H1 (cell line): ENCODE data around the gene RLBP1. TPM values are rescaled to one million over a fixed set of nuclear protein-coding genes. Genes with fewer than 3 reads are reported as not detected.

Experiments used
- CTCF ChIA-PET: fragments of 300-600 bp; sonication (Branson Sonifier 250); formaldehyde crosslinking; loops from one replicate; lab custom pipeline; 2021; ENCODE audit not compliant: partially characterized antibody; lab: Charles Lee
- POLR2A ChIA-PET: fragments of 300-600 bp; sonication (Branson Sonifier 250); formaldehyde crosslinking; loops from one replicate; lab custom pipeline; 2021; ENCODE audit warnings: inconsistent platforms; ENCODE audit not compliant: partially characterized antibody; lab: Charles Lee
- DNase-seq, 2 experiments: peaks; one replicate each; pipeline versions ENCODE4 v3.0.0 to v3.0.0-alpha.2; 2010 to 2022; ENCODE audit warnings: low spot score in 2 of 2, low read depth in 1 of 2, mixed read lengths in 1 of 2
- FAIRE-seq: peaks from 2 replicates; lab custom pipeline; 2011; peaks lifted over from hg19 to GRCh38; lab: Jason Lieb, UNC
- H2AFZ ChIP-seq: 2 replicates; pipeline ENCODE4 v1.8.1; 2012; ENCODE audit warnings: low read length, inconsistent platforms
- H2AK5ac ChIP-seq: 2 replicates; pipeline ENCODE4 v1.6.1; 2013; ENCODE audit warnings: low read depth, low read length
- H2BK120ac ChIP-seq: replicated peaks from 2 replicates; pipeline ENCODE3; 2013; ENCODE audit warnings: low read depth, low read length, inconsistent platforms
- H2BK12ac ChIP-seq: 2 replicates; pipeline ENCODE4 v1.6.1; 2013; ENCODE audit warnings: low read depth, low read length
- H2BK15ac ChIP-seq: 2 replicates; pipeline ENCODE4 v1.6.1; 2013; ENCODE audit warnings: low read length
- H2BK20ac ChIP-seq: 2 replicates; pipeline ENCODE4 v1.6.1; 2013; ENCODE audit warnings: low read length
- H2BK5ac ChIP-seq: 2 replicates; pipeline ENCODE4 v1.6.1; 2013; ENCODE audit warnings: low read depth, low read length
- H3K14ac ChIP-seq: 2 replicates; pipeline ENCODE4 v1.6.1; 2013; ENCODE audit warnings: inconsistent platforms; ENCODE audit not compliant: insufficient read length
- H3K18ac ChIP-seq: 2 replicates; pipeline ENCODE4 v1.6.1; 2013; ENCODE audit warnings: low read length; ENCODE audit errors: extremely low read depth
- H3K23ac ChIP-seq: 2 replicates; pipeline ENCODE4 v1.6.1; 2013; ENCODE audit warnings: inconsistent platforms; ENCODE audit not compliant: insufficient read length
- H3K23me2 ChIP-seq: 2 replicates; pipeline ENCODE4 v1.6.1; 2013; ENCODE audit warnings: low read depth, low read length
- H3K27ac ChIP-seq: 2 replicates; pipeline ENCODE4 v1.6.1; 2011; ENCODE audit warnings: low read depth, low read length, inconsistent platforms
- H3K27me3 ChIP-seq, 4 experiments: replicated peaks in 1 of 4; 1 replicate in 1 of 4; 2 replicates in 3 of 4; pipeline versions ENCODE4 v1.6.1 to v1.8.1; 2011 to 2013; ENCODE audit warnings: low read length in 3 of 4, mild to moderate bottlenecking in 3 of 4, inconsistent platforms in 2 of 4, mixed read lengths in 2 of 4, moderate library complexity in 1 of 4; ENCODE audit not compliant: control insufficient read depth in 3 of 4, insufficient read depth in 3 of 4; ENCODE audit errors: extremely low read depth in 1 of 4
- H3K36me3 ChIP-seq, 4 experiments: 2 replicates each; pipeline versions ENCODE4 v1.6.1 to v1.8.1; 2011 to 2013; ENCODE audit warnings: mild to moderate bottlenecking in 4 of 4, low read length in 3 of 4, moderate library complexity in 2 of 4, control low read depth in 1 of 4, inconsistent platforms in 1 of 4; ENCODE audit not compliant: insufficient read depth in 4 of 4, control insufficient read depth in 2 of 4
- H3K4ac ChIP-seq: replicated peaks from 2 replicates; pipeline ENCODE3; 2013; ENCODE audit warnings: low read length, low read depth, mixed read lengths, inconsistent platforms; ENCODE audit not compliant: insufficient read length
- H3K4me1 ChIP-seq, 4 experiments: replicated peaks in 1 of 4; 1 replicate in 1 of 4; 2 replicates in 3 of 4; pipeline versions ENCODE4 v1.6.1 to v1.8.1; 2011 to 2013; ENCODE audit warnings: low read length in 3 of 4, inconsistent platforms in 2 of 4, mixed read lengths in 1 of 4; ENCODE audit not compliant: insufficient read depth in 4 of 4, control insufficient read depth in 3 of 4
- H3K4me2 ChIP-seq, 2 experiments: 2 replicates each; pipeline versions ENCODE4 v1.6.1 to v1.8.1; 2011 to 2013; ENCODE audit warnings: low read depth in 2 of 2, low read length in 2 of 2, control low read depth in 1 of 2, inconsistent platforms in 1 of 2, mild to moderate bottlenecking in 1 of 2; ENCODE audit not compliant: insufficient read depth in 1 of 2
- H3K4me3 ChIP-seq, 4 experiments: fragments of 200-600, 300-600 bp in 1 of 4; sonication (generic), shearing (Covaris generic), sonication (Bioruptor Twin) in 1 of 4; 2 replicates each; pipeline versions ENCODE4 v1.5.1 to v1.8.1; 2011 to 2016; ENCODE audit warnings: low read length in 4 of 4, low read depth in 3 of 4, control low read depth in 2 of 4, inconsistent platforms in 2 of 4, mild to moderate bottlenecking in 2 of 4, mixed read lengths in 1 of 4, moderate library complexity in 1 of 4; ENCODE audit not compliant: insufficient read depth in 2 of 4; ENCODE audit errors: extremely low read depth in 1 of 4
- H3K56ac ChIP-seq: replicated peaks from 2 replicates; pipeline ENCODE3; 2013; ENCODE audit warnings: low read depth, mild to moderate bottlenecking, mixed read lengths, low read length, inconsistent platforms; ENCODE audit not compliant: insufficient read length
- H3K79me1 ChIP-seq: 2 replicates; pipeline ENCODE4 v1.6.1; 2013; ENCODE audit warnings: low read depth, low read length, control low read depth
- H3K79me2 ChIP-seq, 2 experiments: 2 replicates each; pipeline versions ENCODE4 v1.6.1 to v1.8.1; 2012 to 2013; ENCODE audit warnings: low read length in 2 of 2, mild to moderate bottlenecking in 2 of 2, inconsistent platforms in 1 of 2; ENCODE audit not compliant: insufficient read depth in 2 of 2, control insufficient read depth in 1 of 2
- H3K9ac ChIP-seq, 4 experiments: replicated peaks in 1 of 4; 1 replicate in 1 of 4; 2 replicates in 3 of 4; pipeline versions ENCODE4 v1.6.1 to v1.8.1; 2011 to 2013; ENCODE audit warnings: low read depth in 3 of 4, low read length in 3 of 4, control low read depth in 2 of 4, mild to moderate bottlenecking in 2 of 4, moderate library complexity in 2 of 4, inconsistent platforms in 1 of 4; ENCODE audit errors: extremely low read depth in 1 of 4
- H3K9me3 ChIP-seq, 2 experiments: 2 replicates each; pipeline versions ENCODE4 v1.6.1 to v1.8.1; 2012 to 2013; ENCODE audit warnings: mild to moderate bottlenecking in 2 of 2, moderate library complexity in 2 of 2, control low read depth in 1 of 2, inconsistent platforms in 1 of 2, low read depth in 1 of 2, low read length in 1 of 2, mixed read lengths in 1 of 2; ENCODE audit not compliant: insufficient read depth in 2 of 2
- H4K20me1 ChIP-seq, 2 experiments: replicated peaks in 1 of 2; 2 replicates each; pipeline versions ENCODE3 to v1.8.1; 2011 to 2013; ENCODE audit warnings: inconsistent platforms in 2 of 2, low read length in 2 of 2, mild to moderate bottlenecking in 1 of 2; ENCODE audit not compliant: insufficient read depth in 2 of 2, control insufficient read depth in 1 of 2
- H4K5ac ChIP-seq: 2 replicates; pipeline ENCODE4 v1.6.1; 2013; ENCODE audit warnings: low read length, low read depth, mixed read lengths, inconsistent platforms; ENCODE audit not compliant: insufficient read length
- H4K8ac ChIP-seq: 2 replicates; pipeline ENCODE4 v1.8.0; 2013; ENCODE audit warnings: mild to moderate bottlenecking, moderate library complexity, low read length, inconsistent platforms; ENCODE audit not compliant: insufficient read depth; ENCODE audit errors: extremely low read depth
- H4K91ac ChIP-seq: replicated peaks from 2 replicates; pipeline ENCODE3; 2013; ENCODE audit warnings: low read length, mixed read lengths, inconsistent platforms; ENCODE audit not compliant: insufficient read length
- TEAD4 ChIP-seq: IDR thresholded peaks from 2 replicates; pipeline ENCODE4 v1.6.1; 2012; ENCODE audit warnings: low read depth, low read length, inconsistent platforms, mixed read lengths
- WGBS, 2 experiments: shearing (Covaris generic) in 1 of 2; methylation state at CpG; one replicate each; pipeline versions ENCODE4 v1.1.6 to v1.1.7; 2013 to 2015; ENCODE audit warnings: low lambda C conversion rate in 2 of 2, mixed read lengths in 2 of 2, inconsistent platforms in 1 of 2, low coverage in 1 of 2, missing lambda C conversion rate in 1 of 2; ENCODE audit not compliant: insufficient replicate concordance in 2 of 2, insufficient coverage in 1 of 2, insufficient read length in 1 of 2; ENCODE audit errors: extremely low coverage in 1 of 2, missing lambda C conversion rate in 1 of 2; 5-methylcytosine and 5-hydroxymethylcytosine counted together
- polyA plus RNA-seq, 7 experiments: library from polyadenylated mRNA; depleted of rRNA in 3 of 7; stranded (reverse) in 5 of 7; unstranded in 2 of 7; fragments of >200 nt in 5 of 7; fragments of 200-250 nt in 2 of 7; gene quantifications; 1 replicate in 5 of 7; 2 replicates in 1 of 7; 4 replicates in 1 of 7; pipeline versions ENCODE4 v1.2.1 to v1.2.3, GENCODE V29; 2011 to 2013; ENCODE audit warnings: missing spikeins in 2 of 7, mixed read lengths in 2 of 7
- total RNA-seq: library from RNA; stranded (reverse); fragmentation: NEBNext Ultra II Directional; extraction: Animal tissue kit (Norgen Biotek cat#: 25700); gene quantifications from 2 replicates; pipeline ENCODE4 v1.2.1, GENCODE V29; 2021

Gene RLBP1
- total and polyA plus RNA-seq, 2 of the 8 experiments (the other 6 are each of a cell fraction or from before 2014, with no cell fraction given) = 0.05 TPM; not detected in 1

- Histone ChIP-seq H4K20me1 (no peaks in the 10 kb centered on the region), H3K14ac (no peak overlapping the region), H3K27ac (no peak overlapping the region), H3K4me1 (no peaks in the 10 kb centered on the region; a peak in 1 of 7 replicates), H3K79me1 (no peaks in the 10 kb centered on the region; the same call in 1 of the 2 replicates), H2BK120ac (no peak overlapping the region), H3K23me2 (no peaks in the 10 kb centered on the region), H3K4me2 (no peak overlapping the region), H4K91ac (no peak overlapping the region)
- no peak for TF ChIP-seq TEAD4
- TF ChIP-seq, all 59 proteins: peak for 0
- H2BK20ac ChIP-seq = no peak overlapping the region
- H3K18ac ChIP-seq = no peak overlapping the region
- no peak overlapping the region; the same call in 1 of the 2 replicates for H4K8ac ChIP-seq
- no peak overlapping the region for H2AFZ ChIP-seq
- no peak overlapping the region for H3K4me3 ChIP-seq
- H3K4ac ChIP-seq = no peak overlapping the region
- H3K9me3 ChIP-seq = no peaks in the 10 kb centered on the region
- 88% methylated on average over 8 of the region's 8 CpGs; no CpG with 5 or more reads in 1 of the 2 experiments for WGBS, 2 experiments
- no peak overlapping the region for H2BK15ac ChIP-seq
- no peak overlapping the region for H2BK12ac ChIP-seq
- peaks cover 0 to 5% (median 3%) of the 10 kb centered on the region in 4 experiments; a peak in 3 of 8 replicates for H3K36me3 ChIP-seq
- H3K27me3 ChIP-seq = no peaks in the 10 kb centered on the region
- H3K23ac ChIP-seq = no peak overlapping the region
- H2AK5ac ChIP-seq = no peak overlapping the region
- ChIA-PET CTCF (interaction anchor here (1.1 to 5.5 kb wide), 5 partner anchors 10 to 129 kb away, joined by 3 to 36 read pairs (median 4); no protein-coding TSS in a partner anchor), POLR2A (interaction anchor here (0.9 kb wide), 1 partner anchor 42 kb away, joined by 3 read pairs; no protein-coding TSS in a partner anchor)
- DNase-seq = no peak
- FAIRE-seq = no peak
- no peak overlapping the region for H4K5ac ChIP-seq
- H3K9ac ChIP-seq = no peak overlapping the region
- no peaks in the 10 kb centered on the region for H3K79me2 ChIP-seq
- no peak overlapping the region for H2BK5ac ChIP-seq
- H3K56ac ChIP-seq = no peak overlapping the region
These were observed 33.3 kb downstream of the RLBP1 start for GRCh38 chr15:89187986-89188514.
